Gastrocnemius medialis (tissue), 4 donors: ENCODE results near the gene ADGRD2. TPM values are rescaled to one million over a fixed set of nuclear protein-coding genes. Genes with fewer than 3 reads are reported as not detected.

Experiments used
- ATAC-seq, 2 donors: fragments of 150-250 bp; one replicate each; pipeline ENCODE4 v1.9.1; 2016
- DNase-seq, 2 donors: peaks; one replicate each; pipeline ENCODE4 v3.0.0-alpha.2; 2019
- H3K27ac ChIP-seq, 4 donors: fragments of 200-600 bp; sonication (generic); 1 replicate in 1 of 4; 2 replicates in 3 of 4; pipeline ENCODE4 v1.5.1; 2016 to 2018; ENCODE audit warnings: mild to moderate bottlenecking in 2 of 4, moderate library complexity in 1 of 4
- H3K27me3 ChIP-seq, 3 donors: fragments of 200-600 bp; sonication (generic) in 2 of 3; 1 replicate in 1 of 3; 2 replicates in 2 of 3; pipeline versions ENCODE4 v1.5.1 to v1.6.0; 2016 to 2019; ENCODE audit warnings: mild to moderate bottlenecking in 1 of 3, moderate library complexity in 1 of 3
- H3K36me3 ChIP-seq, 2 donors: fragments of 200-600 bp; sonication (generic) in 1 of 2; one replicate each; pipeline ENCODE4 v1.5.1; 2017 to 2018
- H3K4me1 ChIP-seq, 2 donors: fragments of 200-600 bp; sonication (generic) in 1 of 2; one replicate each; pipeline ENCODE4 v1.5.1; 2016 to 2017; ENCODE audit warnings: mild to moderate bottlenecking in 2 of 2
- H3K4me3 ChIP-seq, 4 donors: fragments of 200-600 bp; sonication (generic) in 3 of 4; 1 replicate in 1 of 4; 2 replicates in 3 of 4; pipeline ENCODE4 v1.5.1; 2016 to 2019; ENCODE audit warnings: mild to moderate bottlenecking in 2 of 4
- H3K9me3 ChIP-seq, 3 donors: fragments of 200-600 bp; sonication (generic) in 2 of 3; 1 replicate in 1 of 3; 2 replicates in 2 of 3; pipeline ENCODE4 v1.5.1; 2016 to 2019
- CTCF ChIP-seq, 5 experiments: fragments of 450-650 bp in 3 of 5; fragments of 200-600 bp in 2 of 5; sonication (generic) in 2 of 5; IDR thresholded peaks in 4 of 5; conservative IDR thresholded peaks in 1 of 5; 1 replicate in 4 of 5; 2 replicates in 1 of 5; pipeline ENCODE4 v1.5.1; 2016 to 2019; ENCODE audit warnings: antibody characterized with exemption in 5 of 5, mild to moderate bottlenecking in 3 of 5, moderate library complexity in 3 of 5
- POLR2A ChIP-seq, 2 donors: fragments of 450-650 bp; IDR thresholded peaks; one replicate each; pipeline ENCODE4 v1.6.1; 2017; ENCODE audit warnings: antibody characterized with exemption in 2 of 2, mild to moderate bottlenecking in 2 of 2, moderate library complexity in 2 of 2
- in situ Hi-C, 4 donors: fragments of 200-750 bp; cut with MboI; loops; one replicate each; pipeline versions ENCODE4 v1.15.0 to v1.8.0; 2017; ENCODE audit warnings: low sequenced_read_pairs in 4 of 4
- intact Hi-C: fragments of 100-400 bp; cut with DNase I; formaldehyde crosslinking; loops from one replicate; pipeline ENCODE4 v1.15.1; 2023; ENCODE audit warnings: low total_unique reads
- total RNA-seq, 4 donors: library from RNA; depleted of rRNA; stranded (reverse); fragments of >200 nt; gene quantifications; one replicate each; pipeline versions ENCODE4 v1.1.0 to v1.2.3, GENCODE V29; 2016

The ADGRD2 gene
- total RNA-seq, 4 donors from 2014 or later = not detected

- Histone ChIP-seq H3K4me3 (no peak overlapping the region), H3K27me3 (peaks cover 0 to 9% (median 0%) of the 10 kb centered on the region in 3 donors)
- ATAC-seq = no peak
Observed at GRCh38 chr9:124442826-124443225, 7.4 kb upstream of the ADGRD2 start.

GRCh38 chr9:124443625-124444024 lies 6.6 kb upstream of the ADGRD2 start:
- H3K27ac ChIP-seq = no peak overlapping the region
- H3K4me1 ChIP-seq = no peaks in the 10 kb centered on the region
- H3K36me3 ChIP-seq = no peaks in the 10 kb centered on the region
- H3K9me3 ChIP-seq = no peaks in the 10 kb centered on the region
- no peak overlapping the region for H3K4me3 ChIP-seq
- in situ Hi-C loops (no loop called here), intact Hi-C loops (no loop called here)
- DNase-seq (no peak), ATAC-seq (no peak)
- TF ChIP-seq POLR2A (IDR thresholded peaks at IDR 0.05) (no peak), CTCF (IDR thresholded peaks at IDR 0.05 in 4 of 5, conservative IDR thresholded peaks at IDR 0.05 in 1 of 5) (no peak)
- H3K27me3 ChIP-seq = peaks cover 0 to 5% (median 0%) of the 10 kb centered on the region in 3 donors

More at GRCh38 chr9:124442826-124443225, 7.4 kb upstream of the ADGRD2 start:
- TF ChIP-seq POLR2A (IDR thresholded peaks at IDR 0.05) = no peak
- TF ChIP-seq CTCF (IDR thresholded peaks at IDR 0.05 in 4 of 5, conservative IDR thresholded peaks at IDR 0.05 in 1 of 5) = no peak
- no peaks in the 10 kb centered on the region for H3K36me3 ChIP-seq
- DNase-seq = no peak
- no peak overlapping the region for H3K27ac ChIP-seq
- in situ Hi-C loops (no loop called here), intact Hi-C loops (no loop called here)
- no peaks in the 10 kb centered on the region for H3K9me3 ChIP-seq
- no peaks in the 10 kb centered on the region for H3K4me1 ChIP-seq

GRCh38 chr9:124444166-124444565 lies 6.1 kb upstream of the ADGRD2 start:
- no peak overlapping the region for H3K4me3 ChIP-seq
- no peaks in the 10 kb centered on the region for H3K36me3 ChIP-seq
- intact Hi-C loops (no loop called here), in situ Hi-C loops (no loop called here)
- H3K27me3 ChIP-seq = peaks cover 0 to 5% (median 0%) of the 10 kb centered on the region in 3 donors
- TF ChIP-seq POLR2A (IDR thresholded peaks at IDR 0.05) (no peak), CTCF (IDR thresholded peaks at IDR 0.05 in 4 of 5, conservative IDR thresholded peaks at IDR 0.05 in 1 of 5) (no peak)
- ATAC-seq (no peak), DNase-seq (no peak)
- no peak overlapping the region for H3K27ac ChIP-seq
- H3K9me3 ChIP-seq = no peaks in the 10 kb centered on the region
- no peaks in the 10 kb centered on the region for H3K4me1 ChIP-seq

GRCh38 chr9:124447297-124447661 lies 3.0 kb upstream of the ADGRD2 start:
- no peaks in the 10 kb centered on the region for H3K36me3 ChIP-seq
- no peak for ATAC-seq

More at GRCh38 chr9:124447297-124447661, 3.0 kb upstream of the ADGRD2 start:
- no peak for TF ChIP-seq CTCF (IDR thresholded peaks at IDR 0.05 in 4 of 5, conservative IDR thresholded peaks at IDR 0.05 in 1 of 5)
- TF ChIP-seq POLR2A (IDR thresholded peaks at IDR 0.05) = no peak
- Histone ChIP-seq H3K27ac (no peak overlapping the region), H3K27me3 (peaks cover 25 to 30% (median 29%) of the 10 kb centered on the region in 3 donors), H3K4me1 (no peaks in the 10 kb centered on the region), H3K9me3 (no peaks in the 10 kb centered on the region), H3K4me3 (no peak overlapping the region)
- intact Hi-C loops = no loop called here
- in situ Hi-C loops = no loop called here
- no peak for DNase-seq
